GM03348 (cell line): ENCODE data around the gene PBX3.

ENCODE experiments used
- DNase-seq: peaks from one replicate; pipeline ENCODE4 v3.0.0; 2012; ENCODE audit warnings: low spot score

The PBX3 gene

GRCh38 chr9:125977223-125977622, 230.1 kb downstream of the PBX3 start:
- DNase-seq, result peak; percentile 8

GRCh38 chr9:125979383-125979782, 232.2 kb downstream of the PBX3 start:
- no peak for DNase-seq

GRCh38 chr9:125982798-125983406, 235.7 kb downstream of the PBX3 start:
- no peak for DNase-seq

GRCh38 chr9:125983681-125984080, 236.5 kb downstream of the PBX3 start:
- DNase-seq, result no peak

- DNase-seq, result no peak
These were observed 237.3 kb downstream of the PBX3 start for GRCh38 chr9:125984461-125984860.

- no peak for DNase-seq
These were observed 238.2 kb downstream of the PBX3 start for GRCh38 chr9:125985142-125985997.

GRCh38 chr9:125985998-125986655, 239.0 kb downstream of the PBX3 start:
- DNase-seq, result no peak

- no peak for DNase-seq
These were observed 239.8 kb downstream of the PBX3 start for GRCh38 chr9:125986966-125987365.

- DNase-seq, result no peak
These were observed 240.2 kb downstream of the PBX3 start for GRCh38 chr9:125987420-125987819.

GRCh38 chr9:125988479-125989050, 241.4 kb downstream of the PBX3 start:
- no peak for DNase-seq

GRCh38 chr9:125989090-125989501, 241.9 kb downstream of the PBX3 start:
- no peak for DNase-seq

GRCh38 chr9:125989524-125990180, 242.5 kb downstream of the PBX3 start:
- no peak for DNase-seq

GRCh38 chr9:125990186-125990792, 243.1 kb downstream of the PBX3 start:
- DNase-seq, result no peak

GRCh38 chr9:125990793-125991220, 243.6 kb downstream of the PBX3 start:
- no peak for DNase-seq

GRCh38 chr9:125991886-125992529, 244.8 kb downstream of the PBX3 start:
- DNase-seq, result no peak

- DNase-seq, result no peak
These were observed 245.4 kb downstream of the PBX3 start for GRCh38 chr9:125992557-125992956.

GRCh38 chr9:125993466-125993865, 246.3 kb downstream of the PBX3 start:
- DNase-seq, result no peak

- no peak for DNase-seq
These were observed 247.1 kb downstream of the PBX3 start for GRCh38 chr9:125994066-125994943.

GRCh38 chr9:125995006-125995405, 247.8 kb downstream of the PBX3 start:
- DNase-seq, result no peak

GRCh38 chr9:125995706-125996105, 248.5 kb downstream of the PBX3 start:
- no peak for DNase-seq
